Naive thymus-derived CD4-positive, alpha-beta T cell (primary cell): ENCODE data around the gene PTBP3. TPM values are rescaled to one million over a fixed set of nuclear protein-coding genes. Genes with fewer than 3 reads are reported as not detected.

Source experiments
- ATAC-seq: fragments of 150-1000 bp; cut with Tn5 transposase; 2 replicates; pipeline ENCODE4 v1.10.0; 2021; ENCODE audit warnings: mild to moderate bottlenecking, moderate library complexity
- CTCF ChIA-PET: fragments of 350-600 bp; sonication (Branson Sonifier 250); formaldehyde crosslinking; loops from one replicate; lab custom pipeline; 2021; ENCODE audit warnings: antibody characterized with exemption; lab: Charles Lee
- POLR2A ChIA-PET: fragments of 350-600 bp; sonication (Branson Sonifier 250); formaldehyde crosslinking; loops from one replicate; lab custom pipeline; 2021; ENCODE audit warnings: antibody characterized with exemption, inconsistent platforms; lab: Charles Lee
- DNase-seq, 9 donors: peaks; one replicate each; pipeline versions ENCODE4 v3.0.0 to v3.0.0-alpha.2; 2020 to 2022; ENCODE audit warnings: mixed read lengths in 1 of 9
- H3K27ac ChIP-seq: one replicate; pipeline ENCODE4 v1.7.0; 2013; ENCODE audit warnings: mild to moderate bottlenecking, low read depth, low read length, moderate library complexity
- H3K27me3 ChIP-seq, 2 donors: one replicate each; pipeline ENCODE4 v1.7.0; 2013; ENCODE audit warnings: low read length in 2 of 2, mild to moderate bottlenecking in 2 of 2, moderate library complexity in 2 of 2; ENCODE audit not compliant: control insufficient read depth in 2 of 2, insufficient read depth in 2 of 2
- H3K36me3 ChIP-seq, 3 experiments: 1 replicate in 2 of 3; 2 replicates in 1 of 3; pipeline ENCODE4 v1.7.0; 2013; ENCODE audit warnings: low read length in 3 of 3, mild to moderate bottlenecking in 3 of 3, moderate library complexity in 1 of 3; ENCODE audit not compliant: insufficient read depth in 3 of 3, control insufficient read depth in 2 of 3
- H3K4me1 ChIP-seq, 2 donors: one replicate each; pipeline ENCODE4 v1.7.0; 2013; ENCODE audit warnings: low read length in 2 of 2, mild to moderate bottlenecking in 2 of 2, moderate library complexity in 1 of 2; ENCODE audit not compliant: control insufficient read depth in 2 of 2, insufficient read depth in 2 of 2
- H3K4me3 ChIP-seq: 2 replicates; pipeline ENCODE4 v1.7.0; 2013; ENCODE audit warnings: mild to moderate bottlenecking, low read length
- H3K9me3 ChIP-seq, 3 experiments: 1 replicate in 2 of 3; 2 replicates in 1 of 3; pipeline ENCODE4 v1.7.0; 2013; ENCODE audit warnings: low read length in 3 of 3; ENCODE audit not compliant: control insufficient read depth in 2 of 3
- H3K27ac Mint-ChIP-seq, 9 donors: one replicate each; pipeline ENCODE4 v1.8.0; 2020 to 2022; ENCODE audit warnings: mixed read lengths in 9 of 9, mild to moderate bottlenecking in 8 of 9, moderate library complexity in 5 of 9, inconsistent platforms in 2 of 9
- H3K27me3 Mint-ChIP-seq, 5 donors: one replicate each; pipeline ENCODE4 v1.8.0; 2021 to 2022; ENCODE audit warnings: mixed read lengths in 5 of 5, mild to moderate bottlenecking in 1 of 5
- H3K36me3 Mint-ChIP-seq, 5 donors: one replicate each; pipeline ENCODE4 v1.8.0; 2020 to 2022; ENCODE audit warnings: mixed read lengths in 5 of 5, mild to moderate bottlenecking in 3 of 5, inconsistent platforms in 1 of 5
- H3K4me1 Mint-ChIP-seq, 7 donors: one replicate each; pipeline ENCODE4 v1.8.0; 2020 to 2022; ENCODE audit warnings: mixed read lengths in 7 of 7, mild to moderate bottlenecking in 3 of 7, inconsistent platforms in 1 of 7
- H3K4me3 Mint-ChIP-seq, 10 donors: one replicate each; pipeline ENCODE4 v1.8.0; 2020 to 2022; ENCODE audit warnings: mild to moderate bottlenecking in 10 of 10, mixed read lengths in 10 of 10, moderate library complexity in 6 of 10, inconsistent platforms in 2 of 10
- H3K9me3 Mint-ChIP-seq, 11 donors: one replicate each; pipeline ENCODE4 v1.8.0; 2020 to 2022; ENCODE audit warnings: mixed read lengths in 11 of 11, mild to moderate bottlenecking in 4 of 11, inconsistent platforms in 1 of 11, moderate library complexity in 1 of 11
- intact Hi-C, 2 donors: fragments of 100-400 bp; cut with micrococcal nuclease; formaldehyde crosslinking; loops; one replicate each; pipeline ENCODE4 v1.15.1; 2023
- polyA plus RNA-seq, 2 donors: library from polyadenylated mRNA; unstranded; fragments of 300-500 nt; fragmentation: Illumina TruSeq; gene quantifications; one replicate each; pipeline ENCODE4 v1.2.3, GENCODE V29; 2021
- total RNA-seq, 6 experiments: library from RNA in 5 of 6; stranded (reverse) in 5 of 6; gene quantifications; 1 replicate in 5 of 6; 2 replicates in 1 of 6; pipeline ENCODE4 v1.2.3 and lab custom pipeline; 2021 to 2026

PTBP3 gene
- total and polyA plus RNA-seq, 7 experiments from 2014 or later, result 28.8 to 148 (median 117) TPM

GRCh38 chr9:112379177-112380101 lies 46.0 kb upstream of the PTBP3 start:
- Mint-ChIP-seq H3K36me3 (peaks cover 0 to 14% (median 8%) of the 10 kb centered on the region in 5 donors), H3K4me1 (peaks cover 24 to 61% (median 53%) of the 10 kb centered on the region in 7 donors), H3K27me3 (no peaks in the 10 kb centered on the region), H3K4me3 (peak overlapping the region; percentile 86 to 100 (median 99)), H3K27ac (peak overlapping the region; percentile 84 to 99 (median 97)), H3K9me3 (peaks cover 0 to 5% (median 0%) of the 10 kb centered on the region in 11 donors)
- peaks cover 14 to 17% of the 10 kb centered on the region in 2 donors for H3K4me1 ChIP-seq
- intact Hi-C loops, result loop anchor here (1.0 to 10.0 kb wide), 23 partner anchors 18 to 897 kb away; partner anchors contain the start of genes DNAJC25 (in 2 of the 2), ECPAS (in 2 of the 2), INIP (in 2 of the 2) and KIAA1958 (in 2 of the 2)
- ChIA-PET POLR2A (interaction anchor here (0.6 to 2.6 kb wide), 16 partner anchors 10 to 1994 kb away, joined by 3 to 20 read pairs (median 4); partner anchors contain the start of genes KIAA1958, PTBP3 and UGCG), CTCF (interaction anchor here (1.1 to 1.5 kb wide), 2 partner anchors 15 to 18 kb away, joined by 4 read pairs; no protein-coding TSS in a partner anchor)
- H3K27ac ChIP-seq, result peak overlapping the region; percentile 85
- DNase-seq, result peak; percentile 89 to 97 (median 93)
- H3K4me3 ChIP-seq, result peak overlapping the region; percentile 78
- no peaks in the 10 kb centered on the region for H3K27me3 ChIP-seq
- no peaks in the 10 kb centered on the region for H3K9me3 ChIP-seq
- peak; percentile 98 for ATAC-seq
- peaks cover 0 to 8% (median 0%) of the 10 kb centered on the region in 3 experiments for H3K36me3 ChIP-seq

- Histone ChIP-seq H3K27me3 (no peaks in the 10 kb centered on the region), H3K4me1 (peaks cover 14 to 17% of the 10 kb centered on the region in 2 donors), H3K36me3 (peaks cover 0 to 8% (median 0%) of the 10 kb centered on the region in 3 experiments), H3K9me3 (no peaks in the 10 kb centered on the region), H3K27ac (peak overlapping the region; percentile 85), H3K4me3 (peak overlapping the region; percentile 78)
- ATAC-seq (no peak), DNase-seq (peak in 4 of 9 donors; percentile 6 to 32 (median 12))
- Mint-ChIP-seq H3K9me3 (peaks cover 0 to 11% (median under 1%) of the 10 kb centered on the region in 11 donors), H3K4me1 (peaks cover 24 to 58% (median 48%) of the 10 kb centered on the region in 7 donors), H3K4me3 (peak overlapping the region; percentile 86 to 100 (median 99)), H3K36me3 (peaks cover 2 to 22% (median 12%) of the 10 kb centered on the region in 5 donors), H3K27ac (peak overlapping the region; percentile 84 to 99 (median 97)), H3K27me3 (no peaks in the 10 kb centered on the region)
- ChIA-PET CTCF (interaction anchor here (0.6 to 1.1 kb wide), 2 partner anchors 14 to 630 kb away, joined by 3 to 4 read pairs; no protein-coding TSS in a partner anchor), POLR2A (interaction anchor here (0.6 to 2.6 kb wide), 11 partner anchors 9 to 1995 kb away, joined by 3 to 20 read pairs (median 4); partner anchors contain the start of genes KIAA1958, PTBP3 and UGCG)
- intact Hi-C loops, result loop anchor here (1.0 to 10.0 kb wide), 23 partner anchors 17 to 896 kb away; partner anchors contain the start of genes DNAJC25 (in 2 of the 2), ECPAS (in 2 of the 2), INIP (in 2 of the 2) and KIAA1958 (in 2 of the 2)
Measured at GRCh38 chr9:112378328-112379176, 45.1 kb upstream of the PTBP3 start.

GRCh38 chr9:112377684-112378327 lies 44.4 kb upstream of the PTBP3 start:
- no peak for ATAC-seq
- H3K27ac ChIP-seq, result no peak overlapping the region
- no peaks in the 10 kb centered on the region for H3K27me3 ChIP-seq
- no peaks in the 10 kb centered on the region for H3K27me3 Mint-ChIP-seq
- peaks cover 14 to 17% of the 10 kb centered on the region in 2 donors for H3K4me1 ChIP-seq
- CTCF ChIA-PET, result interaction anchor here (0.6 kb wide), 1 partner anchor 629 kb away, joined by 3 read pairs; no protein-coding TSS in a partner anchor
- peak overlapping the region in 9 of 10 donors; percentile 3 to 100 (median 91) for H3K4me3 Mint-ChIP-seq
- intact Hi-C loops, result loop anchor here (2.0 to 10.0 kb wide), 15 partner anchors 17 to 896 kb away; partner anchors contain the start of genes ECPAS (in 2 of the 2), FKBP15 (in 1 of the 2), GNG10 (in 1 of the 2) and PTGR1 (in 1 of the 2)
- POLR2A ChIA-PET, result interaction anchor here (1.3 kb wide), 1 partner anchor 8 kb away, joined by 3 read pairs; no protein-coding TSS in a partner anchor
- peaks cover 24 to 52% (median 46%) of the 10 kb centered on the region in 7 donors for H3K4me1 Mint-ChIP-seq
- no peak for DNase-seq
- H3K9me3 ChIP-seq, result no peaks in the 10 kb centered on the region
- H3K27ac Mint-ChIP-seq, result peak overlapping the region in 5 of 9 donors; percentile 0 to 99 (median 35)
- peaks cover 0 to 8% (median 0%) of the 10 kb centered on the region in 3 experiments for H3K36me3 ChIP-seq
- H3K36me3 Mint-ChIP-seq, result peaks cover 4 to 24% (median 15%) of the 10 kb centered on the region in 5 donors
- H3K9me3 Mint-ChIP-seq, result peaks cover 0 to 17% (median 2%) of the 10 kb centered on the region in 11 donors
- no peak overlapping the region for H3K4me3 ChIP-seq

GRCh38 chr9:112377087-112377486 lies 43.7 kb upstream of the PTBP3 start:
- ChIA-PET CTCF (no interaction called here), POLR2A (no interaction called here)
- Histone ChIP-seq H3K9me3 (no peaks in the 10 kb centered on the region), H3K36me3 (peaks cover 0 to 8% (median 0%) of the 10 kb centered on the region in 3 experiments), H3K27me3 (no peaks in the 10 kb centered on the region), H3K27ac (no peak overlapping the region), H3K4me3 (no peak overlapping the region), H3K4me1 (peaks cover 14 to 17% of the 10 kb centered on the region in 2 donors)
- DNase-seq (no peak), ATAC-seq (no peak)
- Mint-ChIP-seq H3K9me3 (peaks cover 0 to 22% (median 3%) of the 10 kb centered on the region in 11 donors), H3K36me3 (peaks cover 4 to 27% (median 19%) of the 10 kb centered on the region in 5 donors), H3K4me1 (peaks cover 24 to 45% (median 43%) of the 10 kb centered on the region in 7 donors), H3K27me3 (no peaks in the 10 kb centered on the region), H3K27ac (peak overlapping the region in 2 of 9 donors; percentile 35 to 74), H3K4me3 (peak overlapping the region in 8 of 10 donors; percentile 7 to 100 (median 57))
- intact Hi-C loops, result loop anchor here (5.0 to 10.0 kb wide), 11 partner anchors 65 to 895 kb away; partner anchors contain the start of genes ECPAS (in 2 of the 2), FKBP15 (in 1 of the 2), GNG10 (in 1 of the 2) and PTGR1 (in 1 of the 2)

GRCh38 chr9:112375361-112375760 lies 41.9 kb upstream of the PTBP3 start:
- H3K9me3 Mint-ChIP-seq, result peaks cover 0 to 34% (median 7%) of the 10 kb centered on the region in 11 donors
- intact Hi-C loops, result loop anchor here (5.0 to 10.0 kb wide), 11 partner anchors 67 to 893 kb away; partner anchors contain the start of genes ECPAS (in 2 of the 2), FKBP15 (in 1 of the 2), GNG10 (in 1 of the 2) and PTGR1 (in 1 of the 2)
- Histone ChIP-seq H3K27me3 (no peaks in the 10 kb centered on the region), H3K9me3 (no peaks in the 10 kb centered on the region), H3K27ac (no peak overlapping the region), H3K4me3 (no peak overlapping the region), H3K36me3 (peaks cover 0 to 8% (median 0%) of the 10 kb centered on the region in 3 experiments), H3K4me1 (peaks cover 8 to 14% of the 10 kb centered on the region in 2 donors)
- peaks cover 10 to 33% (median 24%) of the 10 kb centered on the region in 5 donors for H3K36me3 Mint-ChIP-seq
- peaks cover 8 to 31% (median 28%) of the 10 kb centered on the region in 7 donors for H3K4me1 Mint-ChIP-seq
- no peak for DNase-seq
- CTCF ChIA-PET, result no interaction called here
- no peak for ATAC-seq
- H3K27ac Mint-ChIP-seq, result peak overlapping the region in 1 of 9 donors; percentile 10
- H3K4me3 Mint-ChIP-seq, result no peak overlapping the region
- POLR2A ChIA-PET, result interaction anchor here (0.6 kb wide), 1 partner anchor 737 kb away, joined by 3 read pairs; no protein-coding TSS in a partner anchor
- H3K27me3 Mint-ChIP-seq, result no peaks in the 10 kb centered on the region
